Activated T-cell treated with anti-CD3 and anti-CD28 coated beads, Interleukin-2, amount 50 U/mL, for 48 hours (primary cell): ENCODE data around the gene ARAP3.
"Not testable (repeated sequence)": the region's sequence is repeated elsewhere in the genome, so short reads cannot be mapped to it uniquely, and the experiment has no call there.

Experiments
- DNase-seq, 2 experiments: peaks; one replicate each; pipeline ENCODE4 v3.0.0-alpha.2; 2020

ARAP3 gene

DNA sequence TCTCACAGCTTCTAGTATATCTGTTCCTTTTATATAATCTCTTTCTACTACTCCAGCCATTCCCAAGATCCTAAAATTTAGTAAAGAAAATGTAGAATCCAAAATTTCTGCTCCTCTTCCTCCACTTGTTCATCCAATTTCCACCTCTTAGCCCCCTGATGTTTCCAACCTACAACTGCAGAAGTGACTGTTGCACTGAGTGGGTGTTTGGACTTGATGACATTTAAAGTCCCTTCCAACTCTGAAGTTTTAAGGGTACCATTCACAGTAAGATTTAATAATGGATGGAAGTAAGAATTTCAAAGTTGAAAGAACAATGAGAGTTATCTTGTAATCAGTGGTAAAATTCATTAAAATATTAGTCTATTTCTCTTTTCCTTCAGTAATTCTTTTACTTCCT, 68.7 kb downstream of the ARAP3 start:
- no peak for DNase-seq

DNA sequence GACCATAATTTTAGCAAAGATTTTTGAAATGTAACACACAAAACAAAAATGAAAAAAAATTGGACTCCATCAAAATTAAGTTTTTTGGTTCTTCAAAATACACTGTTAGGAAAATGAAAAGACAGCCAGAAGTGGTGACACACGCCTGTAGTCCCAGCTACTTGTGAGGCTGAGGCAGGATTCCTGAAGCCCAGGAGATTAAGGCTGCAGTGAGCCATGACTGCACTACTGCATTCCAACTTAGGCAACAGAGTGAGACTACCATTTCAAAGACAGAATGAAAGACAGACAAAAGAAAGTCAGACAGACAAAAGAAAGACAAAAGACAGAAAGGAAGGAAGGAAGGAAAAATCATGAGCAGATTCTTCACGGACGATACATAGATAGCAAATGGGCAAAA, 70.7 kb downstream of the ARAP3 start:
- DNase-seq = no peak

DNA sequence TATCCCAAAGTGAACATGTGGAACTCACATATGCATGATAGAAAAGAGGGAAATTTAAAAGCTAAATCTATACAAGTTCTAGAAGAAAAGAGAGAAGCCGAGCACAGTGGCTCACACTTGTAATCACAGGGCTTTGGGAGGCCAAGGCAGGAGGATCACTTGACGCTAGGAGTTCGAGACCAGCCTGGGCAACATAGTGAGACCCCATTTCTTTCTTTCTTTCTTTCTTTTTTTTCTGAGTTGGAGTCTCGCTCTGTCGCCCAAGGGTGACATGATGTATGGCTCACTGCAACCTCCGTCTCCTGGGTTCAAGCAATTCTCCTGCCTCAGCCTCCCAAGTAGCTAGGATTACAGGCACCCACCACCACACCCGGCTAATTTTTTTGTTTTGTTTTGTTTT, 72.1 kb downstream of the ARAP3 start:
- DNase-seq = not testable (repeated sequence)

DNA sequence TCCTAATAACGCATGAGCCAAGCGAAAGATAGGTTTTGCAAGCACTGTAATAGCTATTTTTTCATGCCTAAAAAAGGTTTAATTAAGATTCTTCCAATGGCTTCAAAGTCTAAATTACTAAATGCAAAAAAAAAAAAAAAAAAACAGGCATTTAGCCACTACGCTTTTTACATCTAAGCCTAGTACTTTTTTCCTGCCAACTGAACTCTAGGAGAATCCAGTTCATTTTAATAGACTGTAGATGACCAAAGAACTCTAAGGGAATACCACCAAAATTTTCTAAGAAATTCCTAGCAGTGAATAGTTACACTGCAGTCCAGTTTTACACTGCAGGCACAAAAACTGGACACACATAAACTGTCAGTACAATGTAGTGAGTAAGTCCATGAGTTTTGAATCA, 73.0 kb downstream of the ARAP3 start:
- DNase-seq = no peak

DNA sequence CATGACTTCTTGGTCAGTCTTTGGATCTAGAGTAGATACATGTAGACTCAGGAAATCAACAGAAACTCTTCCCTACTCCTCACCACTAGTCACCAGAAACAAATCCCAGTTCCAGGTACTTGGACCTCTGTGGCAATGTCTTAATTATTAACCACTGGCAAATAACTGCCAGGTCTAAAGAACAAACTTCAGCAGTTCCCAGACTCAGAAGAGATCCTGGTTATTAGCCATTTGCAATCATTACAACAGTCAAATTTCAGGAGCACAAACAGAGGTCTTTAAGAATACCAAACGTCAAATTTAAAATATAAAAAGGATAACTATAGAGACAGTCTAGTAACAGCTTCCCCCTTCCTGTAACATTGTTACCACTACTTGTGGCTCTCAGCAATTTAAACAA, 73.5 kb downstream of the ARAP3 start:
- no peak for DNase-seq

DNA sequence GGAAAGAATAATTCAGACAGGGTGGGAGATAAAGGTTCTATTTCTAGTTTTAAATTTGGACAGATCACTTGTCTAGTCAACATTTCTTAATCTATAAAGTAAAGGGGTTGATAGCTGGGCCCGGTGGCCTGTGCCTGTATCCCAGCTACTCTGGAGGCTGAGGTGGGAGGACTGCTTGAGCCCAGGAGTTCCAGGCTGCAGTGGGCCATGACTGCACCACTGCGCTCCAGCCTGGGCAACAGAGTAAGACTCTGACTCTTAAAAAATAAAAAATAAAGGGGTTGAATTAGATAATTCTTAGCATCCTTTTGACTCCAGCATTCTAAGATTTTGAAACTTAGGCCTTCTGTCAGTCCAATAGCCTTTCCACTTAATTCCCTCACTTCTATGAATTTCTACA, 74.0 kb downstream of the ARAP3 start:
- DNase-seq = no peak

DNA sequence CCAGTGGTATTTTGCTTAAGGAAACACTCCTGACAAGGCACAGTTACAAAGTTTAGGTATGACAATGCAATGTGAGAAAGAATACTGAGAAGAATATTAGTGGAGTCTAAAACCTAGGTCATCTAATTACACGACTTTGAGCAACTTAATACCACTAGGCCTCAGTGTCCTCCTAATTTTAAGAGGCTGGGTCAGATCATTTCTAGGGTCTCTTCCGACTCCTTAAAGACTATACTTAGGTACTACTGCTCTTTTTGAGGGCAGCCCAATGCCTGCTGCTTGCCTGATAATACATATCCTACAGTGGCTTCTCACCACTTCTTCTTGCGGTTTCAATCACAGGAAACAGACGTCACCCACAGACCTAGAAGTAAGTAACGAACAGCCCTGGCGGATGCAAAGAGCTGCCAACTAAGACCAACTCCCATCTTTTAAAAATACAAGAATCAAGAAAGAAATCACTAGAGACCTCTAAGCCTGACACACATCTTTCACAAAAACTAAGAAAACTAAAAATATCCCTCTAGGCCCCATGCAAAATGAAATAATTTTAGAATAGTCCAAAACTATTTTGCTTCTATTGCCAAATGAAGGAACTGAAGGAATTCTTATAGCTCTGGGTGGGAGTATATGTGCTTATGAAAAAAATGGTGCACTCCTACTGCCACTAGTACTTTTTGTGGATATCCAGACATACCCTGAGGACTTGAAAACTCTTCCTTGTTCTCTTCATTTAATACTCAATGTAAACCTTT, 76.3 kb downstream of the ARAP3 start:
- peak; percentile 52 to 68 for DNase-seq

DNA sequence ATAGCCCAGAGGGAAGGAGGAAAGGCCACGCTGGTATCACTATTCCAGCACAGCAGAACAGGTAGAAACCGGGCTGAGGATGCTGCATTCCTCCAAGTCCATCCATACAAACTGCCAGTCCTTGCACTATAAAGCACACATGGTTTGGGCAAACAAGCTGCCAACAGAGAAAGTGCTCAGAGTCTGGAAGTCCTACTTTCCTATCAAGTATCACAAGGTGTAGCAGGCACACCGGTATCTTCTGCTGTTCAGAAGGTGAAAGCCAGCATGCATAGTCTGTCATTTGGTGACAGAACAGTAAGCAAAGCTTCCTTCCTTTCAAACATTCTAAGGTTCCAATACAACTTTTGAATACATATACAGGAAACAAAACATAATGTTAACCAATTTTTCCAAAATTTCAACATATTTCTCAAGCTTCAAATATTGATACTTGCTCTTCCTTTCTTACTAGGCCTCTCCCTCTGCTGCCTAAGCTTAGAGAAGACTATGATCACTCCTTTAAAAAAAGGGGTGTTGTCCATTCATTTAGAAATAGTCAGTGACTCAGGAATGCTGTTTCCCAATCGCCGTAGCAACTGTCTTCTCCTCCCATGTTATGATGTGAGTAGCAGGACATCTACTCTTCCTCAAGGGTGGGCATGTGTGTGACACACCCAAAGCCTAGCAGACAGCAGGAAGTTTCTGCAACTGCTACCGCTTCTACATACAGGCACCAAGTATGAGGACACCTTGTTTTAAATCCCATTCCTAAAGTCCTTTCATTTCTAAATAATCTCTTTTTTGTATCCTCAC, 77.9 kb downstream of the ARAP3 start:
- DNase-seq = no peak
